ENCODE data around the gene MFSD1.

Gene MFSD1

DNA sequence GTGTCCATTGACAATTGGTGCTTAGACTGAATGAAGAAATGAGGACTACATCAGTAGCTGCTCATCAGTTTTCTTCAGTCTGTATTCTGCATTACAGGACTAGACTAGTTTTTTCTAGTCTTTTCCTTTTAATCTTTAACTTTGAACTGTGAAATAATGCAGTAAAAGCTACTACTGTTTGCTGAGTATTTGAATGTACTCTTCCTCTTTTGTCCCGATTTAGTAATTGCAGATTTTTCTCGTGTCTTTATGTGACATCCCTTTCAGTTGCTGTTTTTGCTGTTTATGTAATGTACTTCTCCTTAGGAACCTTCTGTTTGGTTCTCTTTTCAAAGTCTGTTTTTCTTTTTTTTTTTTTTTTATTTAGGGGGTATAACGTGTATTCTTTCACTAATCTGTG is 17.4 kb downstream of the MFSD1 start:
- no peak for DNase-seq (ENCODE audit: low read depth, low spot score)

DNA sequence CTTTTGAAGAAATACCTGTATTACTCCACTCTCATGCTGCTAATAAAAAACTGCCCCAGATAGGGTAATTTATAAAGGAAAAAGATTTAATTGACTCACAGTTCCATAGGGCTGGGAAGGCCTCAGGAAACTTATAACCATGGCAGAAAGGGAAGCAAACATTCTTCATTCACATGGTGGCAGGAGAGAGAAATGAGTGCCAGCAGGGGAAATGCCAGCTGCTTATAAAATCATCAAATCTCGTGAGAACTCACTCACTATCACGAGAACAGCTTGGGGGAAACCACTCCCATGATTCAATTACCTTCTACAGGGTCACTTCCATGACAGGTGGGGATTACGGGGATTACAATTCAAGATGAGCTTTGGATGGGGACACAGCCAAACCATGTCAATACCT is 18.7 kb downstream of the MFSD1 start:
- no peak for DNase-seq (ENCODE audit: low read depth, low spot score)

DNA sequence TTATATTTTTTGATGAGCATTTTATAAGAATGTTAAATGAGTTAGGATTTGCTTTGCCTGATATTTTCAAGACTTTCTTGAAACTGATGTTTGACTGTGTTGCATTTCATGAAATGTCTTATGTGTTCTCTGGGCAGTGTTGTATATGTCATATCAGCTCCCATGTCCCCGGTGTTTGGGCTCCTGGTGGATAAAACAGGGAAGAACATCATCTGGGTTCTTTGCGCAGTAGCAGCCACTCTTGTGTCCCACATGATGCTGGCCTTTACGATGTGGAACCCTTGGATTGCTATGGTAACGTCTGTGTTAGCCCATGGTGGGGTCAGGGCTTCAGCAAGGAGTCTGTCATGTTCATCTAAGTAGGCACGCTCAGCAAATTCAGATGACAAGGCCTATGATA is 20.0 kb downstream of the MFSD1 start:
- DNase-seq (ENCODE audit: low read depth, low spot score) = no peak

DNA sequence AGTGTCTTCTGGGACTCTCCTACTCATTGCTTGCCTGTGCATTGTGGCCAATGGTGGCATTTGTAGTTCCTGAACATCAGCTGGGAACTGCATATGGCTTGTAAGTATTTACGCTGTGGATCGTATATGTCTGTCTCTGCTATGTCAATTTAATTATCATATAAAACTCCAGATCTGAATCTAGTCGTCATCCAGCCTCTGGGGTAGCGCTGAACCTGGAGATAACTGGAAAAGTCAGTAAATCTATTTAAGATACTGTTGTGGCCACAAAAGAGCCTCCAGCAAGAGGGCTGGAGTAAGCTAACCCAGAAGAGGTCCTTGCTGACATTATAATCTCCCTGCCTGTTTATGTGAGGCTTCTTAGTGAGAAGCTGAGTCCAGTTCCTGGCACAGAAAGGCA is 21.6 kb downstream of the MFSD1 start:
- no peak for DNase-seq (ENCODE audit: low read depth, low spot score)

DNA sequence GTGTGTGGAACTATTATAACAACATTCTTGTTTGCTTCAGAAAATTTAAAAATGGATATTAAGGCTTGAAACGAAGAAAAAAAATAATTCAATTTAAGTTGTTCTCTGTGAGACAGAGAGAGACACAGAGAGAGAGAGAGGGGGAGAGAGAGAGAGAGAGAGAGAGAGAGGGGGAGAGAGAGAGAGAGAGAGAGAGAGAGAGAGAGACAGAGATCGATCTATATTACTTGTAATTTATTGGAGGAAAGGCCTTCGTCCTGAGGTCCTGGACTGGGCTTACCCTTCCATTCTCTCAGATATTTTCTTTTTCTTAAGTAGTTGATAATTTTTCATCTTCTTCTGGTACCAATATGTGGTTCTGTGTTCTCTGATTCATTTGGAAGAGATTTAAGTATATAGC is 25.9 kb downstream of the MFSD1 start:
- no peak for DNase-seq (ENCODE audit: low read depth, low spot score)

DNA sequence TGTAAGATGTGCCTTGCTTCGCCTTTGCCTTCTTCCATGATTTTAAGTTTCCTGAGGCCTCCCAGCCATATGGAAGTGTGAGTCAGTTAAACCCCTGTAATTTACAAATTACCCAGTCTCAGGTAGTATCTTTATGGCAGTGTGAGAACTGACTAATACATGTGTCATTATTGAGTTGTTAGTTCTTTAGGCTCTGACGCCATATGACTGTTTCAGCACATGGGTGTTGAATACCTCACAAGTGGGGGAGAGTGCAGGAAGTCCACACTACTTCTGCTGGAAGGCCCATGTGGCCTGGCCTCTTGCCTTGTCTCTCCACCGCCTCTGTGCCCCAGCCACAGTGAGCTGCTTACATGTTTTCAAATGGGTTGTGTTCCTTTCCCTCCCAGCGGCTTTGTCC is 28.5 kb downstream of the MFSD1 start:
- no peak for DNase-seq (ENCODE audit: low read depth, low spot score)

DNA sequence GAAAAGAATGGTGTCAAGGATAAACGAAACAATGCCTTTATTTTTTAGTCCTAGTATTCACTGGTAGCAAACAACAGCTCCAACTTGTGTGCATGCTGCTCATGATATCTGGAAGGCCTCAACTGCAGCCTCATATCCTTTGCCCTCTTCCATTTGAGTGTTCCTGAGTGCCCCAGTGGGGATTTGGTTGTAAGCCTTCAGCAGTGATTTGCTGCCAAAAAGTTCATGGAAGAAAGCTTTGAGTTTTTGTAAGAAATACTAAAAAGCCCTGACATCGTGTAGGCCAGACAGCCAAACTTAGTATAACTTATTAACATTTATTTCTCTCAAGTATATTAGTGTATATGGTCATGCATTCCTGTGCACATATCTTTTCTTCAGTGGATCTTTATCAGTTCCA is 30.0 kb downstream of the MFSD1 start:
- no peak for DNase-seq (ENCODE audit: low read depth, low spot score)

DNA sequence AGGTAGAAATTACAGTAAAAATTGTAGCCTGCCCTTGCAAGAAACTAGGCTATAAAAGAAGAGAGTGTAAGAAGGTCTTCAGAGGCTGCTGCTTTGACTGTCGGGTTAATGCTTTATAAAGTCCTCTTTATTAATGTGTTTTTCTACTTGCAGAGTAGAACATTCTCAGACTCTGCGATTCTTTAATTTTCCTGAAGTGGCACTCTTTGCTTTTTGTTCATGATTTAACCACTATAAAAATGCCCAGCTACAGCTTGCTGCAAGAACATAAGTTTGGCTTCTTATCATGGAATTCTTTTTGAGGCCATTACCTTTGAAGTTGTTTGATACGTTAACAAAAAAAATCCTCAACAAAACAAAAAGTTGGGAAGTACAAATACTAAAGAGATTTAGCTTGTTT is 33.8 kb downstream of the MFSD1 start:
- no peak for DNase-seq (ENCODE audit: low read depth, low spot score)

DNA sequence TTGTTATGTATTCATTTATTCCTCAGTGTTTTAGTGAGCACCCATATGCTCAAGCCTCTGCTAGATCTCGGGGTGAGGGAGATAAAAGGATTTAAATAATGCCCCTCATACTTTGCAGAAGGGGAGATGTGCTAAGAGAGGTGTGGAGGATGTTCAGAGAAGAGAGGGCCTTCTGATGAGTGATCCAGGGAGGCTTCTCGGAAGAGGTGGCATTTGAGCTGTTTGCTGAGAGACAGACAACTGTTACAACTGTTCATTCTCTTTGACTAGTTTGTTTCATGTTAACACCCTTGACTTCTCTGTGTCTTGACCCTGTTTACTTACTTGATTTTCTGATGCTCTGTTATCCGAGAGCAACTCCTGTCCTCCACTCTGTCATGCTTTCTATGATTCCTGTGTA is 34.5 kb downstream of the MFSD1 start:
- DNase-seq (ENCODE audit: low read depth, low spot score) = no peak

DNA sequence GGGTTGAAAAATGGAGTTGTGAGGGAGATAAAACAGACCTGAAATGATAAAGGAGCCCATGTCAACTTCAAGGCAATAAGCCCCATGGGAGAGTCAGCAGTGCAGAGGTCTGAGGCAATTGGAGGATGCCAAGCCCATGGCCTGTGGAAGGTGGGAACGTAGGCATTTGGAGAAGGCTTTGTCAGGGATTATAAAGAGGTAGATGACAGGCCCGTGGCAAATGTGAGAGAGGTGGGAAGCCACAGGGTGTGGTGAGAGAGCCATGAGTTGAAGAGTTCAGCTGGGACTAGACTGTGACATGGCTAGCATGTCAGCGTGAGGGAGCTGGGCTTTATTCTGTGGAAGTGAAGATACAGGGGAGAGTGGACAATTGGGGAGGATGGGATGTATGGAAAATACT is 35.4 kb downstream of the MFSD1 start:
- no peak for DNase-seq (ENCODE audit: low read depth, low spot score)

DNA sequence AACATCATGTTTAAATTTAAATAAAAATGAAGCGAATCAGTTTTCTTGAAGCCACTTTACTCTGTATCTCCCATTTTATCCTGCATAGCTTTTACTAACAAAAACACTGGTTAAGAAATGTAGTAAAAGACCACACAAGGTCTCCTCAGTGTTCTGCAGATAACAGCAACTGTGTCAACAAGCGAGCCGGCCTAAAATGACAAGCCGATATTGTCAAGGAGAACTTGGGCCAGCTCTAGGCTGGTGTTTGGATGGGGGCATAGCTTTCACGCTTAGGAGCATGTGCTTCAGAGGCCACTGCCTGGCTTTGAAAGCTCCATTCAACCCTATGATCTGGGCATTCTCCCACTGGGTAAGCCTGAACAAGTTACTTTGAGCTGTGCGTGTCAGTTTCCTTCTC is 38.1 kb downstream of the MFSD1 start:
- no peak for DNase-seq (ENCODE audit: low read depth, low spot score)

DNA sequence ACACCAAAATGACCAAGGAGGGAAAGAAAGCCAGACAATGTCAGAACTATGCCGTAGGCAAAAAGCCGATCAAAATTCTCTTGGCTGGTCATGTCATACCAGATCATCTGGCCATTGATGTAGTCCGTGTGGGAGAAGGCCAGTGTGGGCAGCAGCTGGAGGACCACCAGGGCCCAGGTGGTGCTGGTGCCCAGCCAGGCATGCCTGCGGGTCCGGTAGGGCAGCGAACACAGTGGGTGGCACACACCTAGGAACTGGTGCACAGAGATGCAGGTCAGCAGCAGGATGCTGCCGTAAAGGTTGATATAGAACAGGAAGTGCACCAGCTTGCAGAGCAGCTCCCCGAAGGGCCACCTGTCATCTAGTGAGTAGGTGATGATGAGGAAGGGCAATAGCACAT is 39.5 kb downstream of the MFSD1 start:
- no peak for DNase-seq (ENCODE audit: low read depth, low spot score)

DNA sequence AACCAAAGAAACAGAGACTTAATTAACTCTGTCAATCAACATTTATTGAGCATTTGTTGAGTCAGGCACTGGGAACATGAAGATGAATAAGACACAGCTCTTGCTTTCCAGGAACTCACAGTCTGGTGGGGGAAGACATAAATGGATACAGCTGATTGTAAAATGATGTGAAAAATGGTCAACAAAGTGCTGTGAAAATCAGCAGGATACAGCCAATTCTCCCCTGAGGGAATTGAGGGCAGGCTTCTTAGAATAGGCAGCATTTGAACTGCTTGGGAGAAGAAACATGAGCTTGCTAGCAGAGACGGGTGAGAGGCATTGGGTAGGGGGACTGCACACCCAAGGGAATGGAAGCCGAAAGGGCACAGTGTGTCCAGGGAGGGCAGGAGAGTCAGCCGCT is 41.1 kb downstream of the MFSD1 start:
- DNase-seq (ENCODE audit: low read depth, low spot score) = no peak

DNA sequence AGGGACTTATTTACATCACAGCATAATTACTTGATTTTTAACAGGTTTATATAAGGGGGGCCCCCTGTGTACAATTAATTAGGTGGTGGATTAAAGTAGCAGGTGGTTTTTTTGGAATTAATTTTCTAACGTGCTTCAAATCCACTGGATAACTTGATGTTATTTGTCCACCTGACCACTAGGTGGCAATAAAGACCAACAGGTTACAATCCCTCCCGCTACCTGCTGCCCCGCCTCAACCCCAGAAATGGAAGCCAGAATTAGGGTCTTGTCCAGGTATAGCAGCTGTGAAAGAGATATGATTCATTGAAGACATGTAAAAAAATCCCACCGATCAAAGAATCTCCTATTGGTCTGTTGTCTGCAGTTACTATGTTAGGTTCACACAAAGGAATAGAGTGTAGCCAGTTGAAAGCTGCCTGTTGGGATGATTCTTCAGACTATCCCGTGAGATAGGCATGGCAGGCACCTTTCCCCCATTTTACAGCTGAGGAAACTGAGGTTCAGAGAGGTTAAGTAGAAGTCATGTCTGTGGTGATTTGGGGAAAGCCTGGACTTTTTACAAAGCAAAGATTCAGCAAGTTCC is 44.0 kb downstream of the MFSD1 start:
- peak; percentile 58 for DNase-seq (ENCODE audit: low read depth, low spot score)

DNA sequence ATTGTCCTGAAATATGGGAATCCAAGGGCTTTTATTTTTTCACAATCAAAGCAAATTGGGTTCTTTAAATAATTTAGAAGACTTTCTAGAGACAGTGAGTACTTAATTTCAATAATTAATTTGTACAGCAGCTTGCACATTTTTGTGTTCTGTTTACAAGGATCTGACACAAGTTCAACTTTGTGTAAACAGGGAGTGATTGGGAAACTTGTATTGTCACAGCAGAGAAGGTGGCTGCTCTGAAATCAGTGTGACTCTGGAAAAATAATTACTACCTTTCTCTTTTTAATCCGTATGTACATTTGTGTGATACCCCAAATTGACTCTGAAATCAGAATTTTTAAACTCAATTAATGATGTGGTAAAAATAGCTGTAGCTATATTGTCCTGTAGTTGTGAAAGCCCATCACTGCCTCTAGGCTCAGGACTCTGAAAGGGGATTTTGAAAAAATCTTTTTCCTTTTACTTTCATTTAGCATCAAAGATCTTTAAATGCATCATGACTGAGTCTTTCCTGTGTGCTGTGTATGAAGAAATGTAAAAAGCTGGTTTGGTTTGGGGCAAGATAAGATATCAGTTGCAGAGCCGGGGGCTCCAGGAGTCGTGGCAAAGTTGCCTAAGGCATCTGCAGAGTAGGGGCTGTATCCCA is 45.1 kb downstream of the MFSD1 start:
- DNase-seq (ENCODE audit: low read depth, low spot score) = no peak

DNA sequence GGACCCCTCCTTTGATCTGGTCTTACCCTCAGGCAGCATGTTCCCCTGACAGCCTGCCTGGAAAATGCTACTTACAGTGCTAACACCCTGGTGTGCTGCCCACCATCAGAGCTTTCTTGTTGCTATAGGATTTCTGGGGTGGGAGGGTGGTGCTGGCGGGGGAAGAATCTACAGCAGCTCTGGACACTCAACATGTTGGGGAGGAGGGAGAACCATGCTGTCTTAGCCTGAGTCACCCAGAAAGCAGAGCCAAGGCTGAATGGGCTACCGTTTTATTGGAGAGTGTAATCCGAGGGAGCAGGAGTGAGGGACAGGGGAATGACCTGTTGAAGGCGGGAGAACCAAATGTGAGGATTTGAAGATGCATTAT is 45.6 kb downstream of the MFSD1 start:
- DNase-seq (ENCODE audit: low read depth, low spot score) = no peak

DNA sequence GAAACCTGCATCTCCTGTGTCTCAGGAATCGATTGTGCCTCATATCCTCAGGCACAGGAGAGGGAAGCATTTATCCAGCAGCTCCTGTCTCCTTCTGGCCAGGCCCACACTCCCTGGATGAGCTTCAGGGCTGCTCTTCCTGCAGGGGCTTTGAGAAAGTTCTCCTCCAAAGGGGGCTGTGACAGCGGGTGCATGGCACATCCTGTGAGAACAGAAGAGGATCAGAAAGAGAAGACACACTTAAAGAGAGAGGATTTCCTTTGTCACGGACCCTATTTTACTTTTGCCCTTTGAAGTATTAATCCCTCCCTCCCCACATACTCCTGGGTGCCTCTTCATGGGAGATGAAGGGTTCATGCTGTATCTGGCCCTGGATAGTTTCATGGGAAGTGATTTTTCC is 46.0 kb downstream of the MFSD1 start:
- DNase-seq (ENCODE audit: low read depth, low spot score) = no peak

DNA sequence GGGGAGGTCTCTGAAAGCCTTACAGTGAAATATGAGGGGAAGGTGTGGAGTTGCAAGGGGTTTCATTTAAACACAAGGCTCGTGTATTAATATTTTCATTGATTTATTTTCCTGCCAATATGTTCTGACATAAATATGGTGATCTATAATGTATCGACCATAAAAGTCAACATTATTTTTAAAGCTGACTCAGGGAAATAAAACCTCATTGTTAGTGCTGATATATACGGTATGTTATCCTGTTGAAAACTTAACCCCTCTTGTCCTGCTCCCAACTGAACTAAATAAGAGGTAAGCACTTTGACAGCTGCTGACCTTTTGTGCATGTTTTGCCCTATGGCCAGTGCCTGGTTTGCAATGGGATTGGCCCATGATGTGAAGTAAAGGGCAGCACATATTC is 47.9 kb downstream of the MFSD1 start:
- DNase-seq (ENCODE audit: low read depth, low spot score) = no peak

DNA sequence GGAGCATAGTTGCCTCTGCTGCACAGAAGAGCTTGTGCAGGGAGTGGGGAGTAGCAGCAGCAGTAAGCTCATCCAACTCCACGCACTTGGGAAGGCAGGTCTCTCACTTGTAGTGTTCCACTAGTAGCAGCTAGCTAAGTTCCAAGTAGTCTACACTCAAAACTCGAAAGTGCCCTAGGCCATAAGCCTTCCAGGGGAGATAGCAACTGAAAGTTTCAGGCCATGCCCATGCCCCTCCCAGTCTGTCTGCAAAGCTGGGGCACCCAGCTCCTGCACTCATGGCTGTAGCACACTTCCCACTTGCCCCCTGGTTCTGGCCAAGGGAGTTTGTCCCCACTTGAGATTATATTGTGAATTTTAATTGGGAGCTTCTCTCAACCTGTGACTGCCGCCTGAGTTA is 57.5 kb downstream of the MFSD1 start:
- no peak for DNase-seq (ENCODE audit: low read depth, low spot score)

DNA sequence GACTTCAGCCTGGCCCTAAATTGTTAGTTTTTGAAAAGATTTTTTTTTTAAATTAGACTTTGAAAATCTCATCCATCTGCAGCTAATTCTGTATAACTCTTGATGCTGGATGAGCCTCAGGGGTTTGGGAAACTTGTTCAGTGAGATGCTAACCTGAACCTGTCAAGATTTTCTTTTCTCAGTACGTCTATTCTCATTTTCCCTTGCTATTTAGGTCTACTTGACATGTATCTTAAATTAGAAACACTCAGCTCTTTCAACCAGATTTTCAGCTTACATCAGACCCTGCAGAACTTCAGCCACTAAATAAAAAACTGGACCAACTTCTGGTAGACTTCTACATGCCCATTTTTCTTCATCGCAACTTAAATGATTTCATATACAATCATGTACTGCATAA is 61.4 kb downstream of the MFSD1 start:
- no peak for DNase-seq (ENCODE audit: low read depth, low spot score)

DNA sequence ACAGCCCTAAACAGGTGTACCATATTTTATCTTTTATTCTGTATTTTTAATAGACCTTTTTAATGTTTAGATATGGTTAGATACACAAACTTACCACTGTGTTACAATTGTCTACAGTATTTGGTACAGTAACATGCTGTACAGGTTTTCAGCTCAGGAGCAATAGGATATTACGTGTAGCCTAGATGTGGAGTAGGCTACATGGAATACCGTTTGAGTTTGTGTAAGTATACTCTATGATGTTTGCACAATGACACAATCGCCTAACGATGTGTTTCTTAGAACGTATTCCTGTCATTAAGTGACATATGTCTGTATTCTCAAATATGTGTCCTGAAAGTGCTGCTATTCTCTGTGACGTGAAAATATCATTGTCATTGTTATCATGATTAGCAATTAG is 62.6 kb downstream of the MFSD1 start:
- DNase-seq (ENCODE audit: low read depth, low spot score) = no peak

DNA sequence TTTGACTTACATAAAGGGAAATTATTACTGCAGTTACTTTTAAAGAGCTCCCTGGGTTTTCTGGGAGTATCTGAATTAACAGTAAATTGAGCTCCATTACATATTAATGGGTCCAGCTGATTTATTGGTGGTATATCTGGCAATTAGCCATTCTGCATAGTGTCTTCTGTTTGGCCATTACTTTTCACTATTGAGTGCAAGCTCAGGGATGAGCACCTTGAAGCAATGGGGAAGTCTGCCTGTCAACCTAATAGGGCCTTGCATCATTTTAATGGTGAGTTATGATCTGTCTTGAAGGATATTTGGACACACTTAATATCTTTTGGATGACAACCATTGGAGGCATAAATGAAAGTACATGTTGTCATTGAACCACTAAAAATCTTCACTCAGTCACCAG is 73.8 kb downstream of the MFSD1 start:
- no peak for DNase-seq (ENCODE audit: low read depth, low spot score)
